HEK293 (cell line): ENCODE results near the gene PDAP1.

Source experiments
- CTCF ChIA-PET: fragments of 350-600 bp; formaldehyde crosslinking; extraction: SDS; loops from one replicate; lab custom pipeline; 2021; ENCODE audit warnings: antibody characterized with exemption; lab: Yijun Ruan, JAX
- POLR2A ChIA-PET: fragments of 300-600 bp; formaldehyde crosslinking; extraction: SDS; loops from one replicate; lab custom pipeline; 2020; ENCODE audit warnings: antibody characterized with exemption, inconsistent platforms; lab: Yijun Ruan, JAX
- H3K27ac ChIP-seq: fragments of 200-500 bp; sonication (Bioruptor generic); 2 replicates; pipeline ENCODE4 v1.5.1; 2014; ENCODE audit warnings: low read depth, low read length, control low read depth, inconsistent platforms; ENCODE audit errors: extremely low read depth
- H3K36me3 ChIP-seq, 2 experiments: fragments of 200-500 bp in 1 of 2; sonication (Bioruptor generic) in 1 of 2; 1 replicate in 1 of 2; 2 replicates in 1 of 2; pipeline ENCODE4 v1.5.1; 2014 to 2017; ENCODE audit warnings: inconsistent platforms in 2 of 2, low read length in 2 of 2; ENCODE audit not compliant: control insufficient read depth in 2 of 2, insufficient read depth in 1 of 2
- H3K4me1 ChIP-seq: fragments of 200-500 bp; sonication (Bioruptor generic); 2 replicates; pipeline ENCODE4 v1.5.1; 2014; ENCODE audit warnings: mild to moderate bottlenecking, low read length, inconsistent platforms; ENCODE audit not compliant: control insufficient read depth, insufficient read depth
- H3K4me3 ChIP-seq: 2 replicates; pipeline ENCODE4 v1.5.1; 2011; ENCODE audit warnings: low read depth, mild to moderate bottlenecking, control low read depth, low read length, moderate library complexity
- H3K9me3 ChIP-seq: fragments of 200-500 bp; sonication (Bioruptor generic); 2 replicates; pipeline ENCODE4 v1.5.1; 2014; ENCODE audit warnings: low read depth, low read length, inconsistent platforms; ENCODE audit not compliant: control insufficient read depth, insufficient read depth
- BCL11A ChIP-seq: fragments of 450-650 bp; formaldehyde crosslinking; IDR thresholded peaks from 2 replicates; pipeline ENCODE4 v1.5.1; 2016; ENCODE audit warnings: low read depth, missing biosample characterization, missing genetic modification characterization
- HOXA7 ChIP-seq: sonication (generic); formaldehyde crosslinking; IDR thresholded peaks from 2 replicates; pipeline ENCODE4 v1.8.1; 2022; ENCODE audit warnings: missing genetic modification reagents, borderline replicate concordance
- KLF1 ChIP-seq: fragments of 450-650 bp; formaldehyde crosslinking; IDR thresholded peaks from 2 replicates; pipeline ENCODE4 v1.5.1; 2016; ENCODE audit warnings: missing biosample characterization, missing genetic modification characterization
- KLF16 ChIP-seq: fragments of 450-650 bp; formaldehyde crosslinking; IDR thresholded peaks from 2 replicates; pipeline ENCODE4 v1.5.1; 2017; ENCODE audit warnings: missing biosample characterization, missing genetic modification characterization
- KLF9 ChIP-seq: fragments of 450-650 bp; formaldehyde crosslinking; IDR thresholded peaks from 2 replicates; pipeline ENCODE4 v1.5.1; 2016; ENCODE audit warnings: missing biosample characterization, missing genetic modification characterization, low read depth
- MZF1 ChIP-seq: fragments of 450-650 bp; formaldehyde crosslinking; IDR thresholded peaks from 2 replicates; pipeline ENCODE4 v1.5.1; 2017; ENCODE audit warnings: missing biosample characterization, missing genetic modification characterization, borderline replicate concordance
- WT1 ChIP-seq: fragments of 450-650 bp; formaldehyde crosslinking; IDR thresholded peaks from 2 replicates; pipeline ENCODE4 v1.5.1; 2016; ENCODE audit warnings: missing biosample characterization, missing genetic modification characterization
- ZNF10 ChIP-seq: fragments of 450-650 bp; formaldehyde crosslinking; IDR thresholded peaks from 2 replicates; pipeline ENCODE4 v1.5.1; 2017; ENCODE audit warnings: missing biosample characterization, missing genetic modification characterization
- ZNF433 ChIP-seq: fragments of 450-650 bp; formaldehyde crosslinking; IDR thresholded peaks from 2 replicates; pipeline ENCODE4 v1.5.1; 2016; ENCODE audit warnings: missing biosample characterization, missing genetic modification characterization, low read depth
- ZNF501 ChIP-seq: fragments of 450-650 bp; formaldehyde crosslinking; IDR thresholded peaks from 2 replicates; pipeline ENCODE4 v1.5.1; 2016; ENCODE audit warnings: missing biosample characterization, missing genetic modification characterization
- ZNF600 ChIP-seq: fragments of 450-650 bp; formaldehyde crosslinking; IDR thresholded peaks from 2 replicates; pipeline ENCODE4 v1.5.1; 2016; ENCODE audit warnings: missing biosample characterization, missing genetic modification characterization
- ZNF785 ChIP-seq: fragments of 450-650 bp; formaldehyde crosslinking; IDR thresholded peaks from 2 replicates; pipeline ENCODE4 v1.5.1; 2016; ENCODE audit warnings: missing biosample characterization, missing genetic modification characterization
- ZNF830 ChIP-seq: fragments of 450-650 bp; IDR thresholded peaks from 2 replicates; pipeline ENCODE4 v1.5.0; 2018; ENCODE audit warnings: missing biosample characterization, missing genetic modification characterization, low read depth, mild to moderate bottlenecking, moderate library complexity
- TF ChIP-seq, protein P1 (sequence below): fragments of 450-650 bp; formaldehyde crosslinking; IDR thresholded peaks from 2 replicates; pipeline ENCODE4 v1.5.1; 2016; ENCODE audit warnings: missing biosample characterization, missing genetic modification characterization, low read depth
- TF ChIP-seq, protein P2 (sequence below): fragments of 450-650 bp; formaldehyde crosslinking; IDR thresholded peaks from 2 replicates; pipeline ENCODE4 v1.5.1; 2016; ENCODE audit warnings: missing biosample characterization, missing genetic modification characterization

Gene PDAP1

DNA sequence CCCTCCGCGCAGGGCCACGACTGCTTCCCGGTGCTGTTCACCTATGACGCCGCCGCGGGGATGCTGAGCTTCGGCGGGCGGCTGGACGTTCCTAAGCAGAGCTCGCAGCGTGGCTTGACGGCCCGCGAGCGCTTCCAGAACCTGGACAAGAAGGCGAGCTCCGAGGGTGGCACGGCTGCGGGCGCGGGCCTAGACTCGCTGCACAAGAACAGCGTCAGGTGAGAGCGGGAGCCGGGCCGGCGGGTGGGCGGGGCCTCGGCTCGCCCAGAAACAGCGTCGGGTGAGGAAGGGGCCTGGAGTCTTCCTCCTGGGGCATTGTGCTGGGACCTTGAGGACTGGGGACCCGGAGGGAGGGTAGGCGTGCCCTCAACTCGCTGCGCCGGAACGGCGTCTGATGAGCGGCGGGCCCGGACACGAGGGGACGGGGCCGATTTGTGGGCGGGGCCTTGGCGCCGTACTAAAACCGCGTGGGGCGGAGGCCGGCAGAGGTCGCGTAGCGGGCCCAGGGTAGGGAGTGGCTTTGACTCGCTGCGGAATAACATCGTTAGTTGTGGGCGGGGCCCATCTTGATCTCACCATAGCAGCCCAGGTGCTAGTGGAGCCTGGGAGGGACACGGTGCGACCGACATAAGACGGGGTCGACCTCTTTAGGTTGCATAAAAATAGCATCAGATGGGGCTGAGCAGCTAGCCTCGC lies 15.6 kb downstream of the PDAP1 start:
- H3K27ac ChIP-seq, result no peak overlapping the region
- ChIA-PET CTCF (no interaction called here), POLR2A (interaction anchor here (0.6 to 1.8 kb wide), 4 partner anchors 9 to 18 kb away, joined by 3 to 4 read pairs (median 4); no protein-coding TSS in a partner anchor)
- peaks cover 26 to 73% of the 10 kb centered on the region in 2 experiments for H3K36me3 ChIP-seq
- H3K4me1 ChIP-seq, result no peaks in the 10 kb centered on the region
- H3K9me3 ChIP-seq, result no peaks in the 10 kb centered on the region
- no peak overlapping the region for H3K4me3 ChIP-seq
- 0 out of 2 replicates have a peak, but pooled peaks have one; percentile 24 for TF ChIP-seq ZNF10 (tag by site-specific recombination)
- no peak for TF ChIP-seq BCL11A
- TF ChIP-seq ZNF785 (tag by site-specific recombination), result no peak
- TF ChIP-seq KLF16 (tag by site-specific recombination), result no peak
- TF ChIP-seq KLF9 (tag by site-specific recombination), result peak; percentile 39; the same call in 1 of the 2 replicates
- TF ChIP-seq MZF1 (tag by site-specific recombination), result no peak
- peak; percentile 28; the same call in 1 of the 2 replicates for TF ChIP-seq KLF1 (tag by site-specific recombination)
- TF ChIP-seq ZNF433 (tag by site-specific recombination), result no peak

DNA sequence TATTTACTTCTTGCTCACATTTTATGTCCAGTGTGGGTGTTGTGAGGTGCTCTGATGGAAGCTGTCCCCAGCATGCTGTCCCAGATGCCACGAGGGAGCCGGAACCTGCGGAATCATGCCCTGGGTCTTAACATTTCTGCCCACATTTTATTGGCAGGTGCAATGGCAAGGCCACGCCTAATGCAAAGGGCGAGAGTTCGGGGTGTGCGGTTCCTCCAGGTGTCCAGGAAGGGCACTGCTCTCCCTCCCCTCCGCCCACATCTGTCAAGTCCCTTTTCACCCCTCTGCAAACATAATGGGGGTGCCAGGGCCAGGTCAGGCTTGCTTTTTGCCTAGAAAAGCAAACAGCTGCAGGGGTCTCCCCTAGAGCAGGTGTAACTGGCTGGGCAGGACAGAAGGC lies 16.4 kb downstream of the PDAP1 start:
- Histone ChIP-seq H3K4me1 (no peaks in the 10 kb centered on the region), H3K4me3 (no peak overlapping the region), H3K36me3 (peaks cover 26 to 65% of the 10 kb centered on the region in 2 experiments), H3K9me3 (no peaks in the 10 kb centered on the region), H3K27ac (no peak overlapping the region)
- CTCF ChIA-PET, result no interaction called here
- TF ChIP-seq ZNF501 (no peak), ZNF830 (tag by site-specific recombination) (no peak)
- TF ChIP-seq, protein P1, sequence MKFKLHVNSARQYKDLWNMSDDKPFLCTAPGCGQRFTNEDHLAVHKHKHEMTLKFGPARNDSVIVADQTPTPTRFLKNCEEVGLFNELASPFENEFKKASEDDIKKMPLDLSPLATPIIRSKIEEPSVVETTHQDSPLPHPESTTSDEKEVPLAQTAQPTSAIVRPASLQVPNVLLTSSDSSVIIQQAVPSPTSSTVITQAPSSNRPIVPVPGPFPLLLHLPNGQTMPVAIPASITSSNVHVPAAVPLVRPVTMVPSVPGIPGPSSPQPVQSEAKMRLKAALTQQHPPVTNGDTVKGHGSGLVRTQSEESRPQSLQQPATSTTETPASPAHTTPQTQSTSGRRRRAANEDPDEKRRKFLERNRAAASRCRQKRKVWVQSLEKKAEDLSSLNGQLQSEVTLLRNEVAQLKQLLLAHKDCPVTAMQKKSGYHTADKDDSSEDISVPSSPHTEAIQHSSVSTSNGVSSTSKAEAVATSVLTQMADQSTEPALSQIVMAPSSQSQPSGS (tag by site-specific recombination), result no peak
- POLR2A ChIA-PET, result interaction anchor here (0.5 to 1.8 kb wide), 3 partner anchors 9 to 17 kb away, joined by 3 to 4 read pairs (median 3); no protein-coding TSS in a partner anchor

DNA sequence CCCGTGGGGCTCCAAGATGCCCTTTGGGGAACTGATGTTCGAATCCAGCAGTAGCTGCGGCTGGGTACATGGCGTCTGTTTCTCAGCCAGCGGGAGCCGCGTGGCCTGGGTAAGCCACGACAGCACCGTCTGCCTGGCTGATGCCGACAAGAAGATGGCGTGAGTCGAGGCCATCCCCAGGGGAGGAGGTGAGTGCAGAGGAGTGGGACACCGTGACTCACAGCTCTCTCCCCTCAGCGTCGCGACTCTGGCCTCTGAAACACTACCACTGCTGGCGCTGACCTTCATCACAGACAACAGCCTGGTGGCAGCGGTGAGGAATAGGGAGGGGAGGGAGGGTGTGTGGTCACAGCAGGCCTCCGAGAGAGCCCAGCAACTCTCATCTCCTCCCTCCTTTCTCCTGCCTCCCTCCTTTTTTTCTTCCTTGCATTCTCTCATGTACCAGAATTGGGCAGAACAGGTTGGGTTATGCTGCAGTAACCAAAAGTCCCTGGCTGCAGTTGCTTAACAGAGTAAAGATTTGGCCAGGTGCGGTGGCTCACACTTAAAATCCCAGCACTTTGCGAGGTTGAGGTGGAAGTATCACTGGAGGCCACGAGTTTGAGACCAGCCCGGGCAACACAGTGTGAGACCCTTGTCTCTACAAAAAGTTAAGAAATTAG lies 17.3 kb downstream of the PDAP1 start:
- Histone ChIP-seq H3K36me3 (peaks cover 22 to 67% of the 10 kb centered on the region in 2 experiments; a peak in 2 of 3 replicates), H3K4me1 (no peaks in the 10 kb centered on the region)
- CTCF ChIA-PET, result no interaction called here
- TF ChIP-seq ZNF600 (tag by site-specific recombination) (0 out of 2 replicates have a peak, but pooled peaks have one; percentile 15), KLF1 (tag by site-specific recombination) (no peak), HOXA7 (CRISPR knock-in tag) (no peak), WT1 (tag by site-specific recombination) (peak; percentile 61)
- TF ChIP-seq, protein P2, sequence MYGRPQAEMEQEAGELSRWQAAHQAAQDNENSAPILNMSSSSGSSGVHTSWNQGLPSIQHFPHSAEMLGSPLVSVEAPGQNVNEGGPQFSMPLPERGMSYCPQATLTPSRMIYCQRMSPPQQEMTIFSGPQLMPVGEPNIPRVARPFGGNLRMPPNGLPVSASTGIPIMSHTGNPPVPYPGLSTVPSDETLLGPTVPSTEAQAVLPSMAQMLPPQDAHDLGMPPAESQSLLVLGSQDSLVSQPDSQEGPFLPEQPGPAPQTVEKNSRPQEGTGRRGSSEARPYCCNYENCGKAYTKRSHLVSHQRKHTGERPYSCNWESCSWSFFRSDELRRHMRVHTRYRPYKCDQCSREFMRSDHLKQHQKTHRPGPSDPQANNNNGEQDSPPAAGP (tag by site-specific recombination), result peak; percentile 81; the same call in 1 of the 2 replicates
- TF ChIP-seq, all 188 proteins: peak for 3
- no peak overlapping the region for H3K4me3 ChIP-seq
- no peak overlapping the region for H3K27ac ChIP-seq
- H3K9me3 ChIP-seq, result no peaks in the 10 kb centered on the region
- POLR2A ChIA-PET, result interaction anchor here (0.6 to 1.8 kb wide), 5 partner anchors 8 to 18 kb away, joined by 3 to 6 read pairs (median 5); partner anchors contain the start of gene BUD31
